Neuronal stem cell (in vitro differentiated cells): ENCODE measurements around the gene ALDH6A1.

Source experiments
- DNase-seq: peaks from one replicate; pipeline ENCODE4 v3.0.0-alpha.2; 2013; ENCODE audit warnings: low spot score
- H2AFZ ChIP-seq: one replicate; pipeline ENCODE4 v1.6.1; 2013; ENCODE audit warnings: mild to moderate bottlenecking, low read length, inconsistent platforms
- H2AK5ac ChIP-seq: 2 replicates; pipeline ENCODE4 v1.6.1; 2013; ENCODE audit warnings: low read depth, mild to moderate bottlenecking, inconsistent platforms, low read length, moderate library complexity, mixed read lengths
- H2BK120ac ChIP-seq: 2 replicates; pipeline ENCODE4 v1.6.1; 2013; ENCODE audit warnings: low read depth, mild to moderate bottlenecking, inconsistent platforms, low read length, moderate library complexity, mixed read lengths
- H2BK12ac ChIP-seq: one replicate; pipeline ENCODE4 v1.6.1; 2013; ENCODE audit warnings: low read length, inconsistent platforms
- H2BK15ac ChIP-seq: 2 replicates; pipeline ENCODE4 v1.6.1; 2013; ENCODE audit warnings: mild to moderate bottlenecking, low read length, inconsistent platforms, mixed read lengths
- H2BK5ac ChIP-seq: one replicate; pipeline ENCODE4 v1.6.1; 2013; ENCODE audit warnings: inconsistent platforms, mild to moderate bottlenecking, low read length, moderate library complexity
- H3K14ac ChIP-seq: one replicate; pipeline ENCODE4 v1.6.1; 2013; ENCODE audit warnings: low read length, inconsistent platforms
- H3K18ac ChIP-seq: 2 replicates; pipeline ENCODE4 v1.6.1; 2013; ENCODE audit warnings: low read length, inconsistent platforms
- H3K23ac ChIP-seq: 2 replicates; pipeline ENCODE4 v1.6.1; 2013; ENCODE audit warnings: low read depth, mild to moderate bottlenecking, mixed read lengths, low read length, inconsistent platforms; ENCODE audit not compliant: poor library complexity
- H3K27ac ChIP-seq: replicated peaks from 3 replicates; pipeline ENCODE4 v1.5.1; 2013; ENCODE audit warnings: low read length, inconsistent platforms
- H3K27me3 ChIP-seq, 3 experiments: 2 replicates each; pipeline ENCODE4 v1.6.1; 2013; ENCODE audit warnings: low read length in 3 of 3, mild to moderate bottlenecking in 2 of 3, inconsistent platforms in 1 of 3, low read depth in 1 of 3, mixed read lengths in 1 of 3, moderate library complexity in 1 of 3; ENCODE audit not compliant: control insufficient read depth in 3 of 3, insufficient read depth in 3 of 3
- H3K36me3 ChIP-seq, 2 donors: replicated peaks in 1 of 2; 2 replicates each; pipeline ENCODE4 v1.6.1; 2013; ENCODE audit warnings: low read length in 2 of 2; ENCODE audit not compliant: control insufficient read depth in 2 of 2, insufficient read depth in 2 of 2
- H3K4ac ChIP-seq: 2 replicates; pipeline ENCODE4 v1.6.1; 2013; ENCODE audit warnings: inconsistent platforms, mild to moderate bottlenecking, low read length, moderate library complexity
- H3K4me1 ChIP-seq, 2 donors: 1 replicate in 1 of 2; 2 replicates in 1 of 2; pipeline ENCODE4 v1.6.1; 2013; ENCODE audit warnings: low read length in 2 of 2, low read depth in 1 of 2; ENCODE audit not compliant: control insufficient read depth in 2 of 2, insufficient read depth in 1 of 2
- H3K4me2 ChIP-seq: one replicate; pipeline ENCODE4 v1.6.1; 2013; ENCODE audit warnings: mild to moderate bottlenecking, low read length, inconsistent platforms; ENCODE audit not compliant: insufficient read depth, poor library complexity, severe bottlenecking
- H3K4me3 ChIP-seq, 2 donors: 2 replicates each; pipeline ENCODE4 v1.5.1; 2013; ENCODE audit warnings: low read length in 2 of 2, mild to moderate bottlenecking in 2 of 2, inconsistent platforms in 1 of 2, moderate library complexity in 1 of 2
- H3K79me1 ChIP-seq: one replicate; pipeline ENCODE4 v1.6.1; 2013; ENCODE audit warnings: low read depth, mild to moderate bottlenecking, inconsistent platforms, low read length, moderate library complexity
- H3K9ac ChIP-seq: one replicate; pipeline ENCODE4 v1.6.1; 2013; ENCODE audit warnings: mild to moderate bottlenecking, low read depth, low read length, inconsistent platforms; ENCODE audit not compliant: poor library complexity
- H3K9me3 ChIP-seq, 2 donors: replicated peaks in 1 of 2; 2 replicates each; pipeline versions ENCODE3 to v1.6.1; 2013; ENCODE audit warnings: low read length in 2 of 2, mild to moderate bottlenecking in 2 of 2, inconsistent platforms in 1 of 2, low read depth in 1 of 2, mixed read lengths in 1 of 2, moderate library complexity in 1 of 2; ENCODE audit not compliant: control insufficient read depth in 2 of 2, insufficient read depth in 1 of 2
- H4K8ac ChIP-seq: one replicate; pipeline ENCODE4 v1.6.1; 2013; ENCODE audit warnings: low read depth, mild to moderate bottlenecking, inconsistent platforms, low read length, moderate library complexity
- H4K91ac ChIP-seq: one replicate; pipeline ENCODE4 v1.6.1; 2013; ENCODE audit warnings: low read length, low read depth, mild to moderate bottlenecking, inconsistent platforms; ENCODE audit not compliant: poor library complexity
- WGBS, 2 donors: extraction: QIAGEN DNeasy Blood & Tissue Kit; methylation state at CpG; one replicate each; pipeline ENCODE4 v1.1.7; 2013; ENCODE audit warnings: missing lambda C conversion rate in 2 of 2, mixed read lengths in 1 of 2; ENCODE audit not compliant: insufficient read length in 2 of 2, insufficient replicate concordance in 1 of 2; ENCODE audit errors: extremely low coverage in 2 of 2; 5-methylcytosine and 5-hydroxymethylcytosine counted together

ALDH6A1 gene

DNA sequence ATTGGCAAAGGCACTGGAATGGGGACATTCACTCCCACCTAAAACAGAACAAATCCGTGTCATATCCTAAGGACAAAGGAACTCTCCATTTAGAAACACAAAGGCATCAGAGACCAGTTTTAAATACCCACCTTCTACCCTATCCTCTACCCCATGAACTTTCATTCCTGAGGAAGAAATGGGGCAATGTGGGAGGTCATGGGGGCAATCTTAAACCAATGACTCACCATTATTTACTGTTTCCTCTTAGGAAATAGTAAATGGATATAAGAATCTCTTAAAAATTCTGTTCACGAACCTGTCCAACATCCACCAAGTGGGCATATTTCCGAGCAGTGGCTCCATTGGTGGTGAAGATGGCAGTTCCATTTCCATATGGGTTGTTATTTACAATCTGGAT is 19.4 kb downstream of the ALDH6A1 start:
- Histone ChIP-seq H3K14ac (no peak overlapping the region), H2AK5ac (no peak overlapping the region), H3K27me3 (no peaks in the 10 kb centered on the region), H3K4me1 (no peaks in the 10 kb centered on the region), H2BK12ac (no peak overlapping the region), H3K23ac (no peak overlapping the region), H4K8ac (no peak overlapping the region), H3K79me1 (no peaks in the 10 kb centered on the region), H2AFZ (no peak overlapping the region), H3K36me3 (peaks cover 19 to 80% of the 10 kb centered on the region in 2 donors), H3K18ac (no peak overlapping the region), H3K4ac (no peak overlapping the region), H4K91ac (no peak overlapping the region), H3K9me3 (no peaks in the 10 kb centered on the region), H2BK5ac (no peak overlapping the region), H2BK15ac (no peak overlapping the region), H2BK120ac (no peak overlapping the region), H3K27ac (no peak overlapping the region), H3K4me3 (no peak overlapping the region), H3K9ac (no peak overlapping the region), H3K4me2 (no peak overlapping the region)
- no peak for DNase-seq
- WGBS, 2 donors = no CpG with 5 or more reads among the region's 3 CpGs

DNA sequence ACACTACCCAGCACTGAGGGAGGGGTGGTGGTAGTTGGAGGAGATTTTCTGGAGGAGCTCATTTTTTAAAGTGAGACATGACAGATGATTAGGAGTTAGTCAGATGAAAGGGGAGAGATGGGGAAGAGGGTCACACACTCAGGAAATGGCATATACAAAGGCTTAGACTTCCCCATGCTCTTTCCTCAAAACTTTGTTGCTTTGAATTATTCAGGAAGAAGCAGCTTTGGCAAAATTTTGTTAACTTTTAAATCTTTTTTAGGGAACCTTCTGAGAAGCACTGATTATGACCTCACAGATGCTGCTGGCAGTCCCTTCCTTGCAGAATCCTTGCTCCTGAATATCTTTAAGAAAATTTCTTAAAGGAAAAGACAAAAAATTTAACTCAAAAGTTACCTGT is 19.8 kb downstream of the ALDH6A1 start:
- Histone ChIP-seq H2AK5ac (no peak overlapping the region), H3K4me3 (no peak overlapping the region), H4K8ac (no peak overlapping the region), H2BK12ac (no peak overlapping the region), H3K27ac (no peak overlapping the region), H2BK5ac (no peak overlapping the region), H3K36me3 (peaks cover 19 to 81% of the 10 kb centered on the region in 2 donors), H2AFZ (no peak overlapping the region), H4K91ac (no peak overlapping the region), H3K18ac (no peak overlapping the region), H3K27me3 (no peaks in the 10 kb centered on the region), H3K9me3 (no peaks in the 10 kb centered on the region), H3K9ac (no peak overlapping the region), H3K4me1 (no peaks in the 10 kb centered on the region), H3K79me1 (no peaks in the 10 kb centered on the region), H3K14ac (no peak overlapping the region), H2BK15ac (no peak overlapping the region), H2BK120ac (no peak overlapping the region), H3K4me2 (no peak overlapping the region), H3K23ac (no peak overlapping the region), H3K4ac (no peak overlapping the region)
- DNase-seq = no peak

DNA sequence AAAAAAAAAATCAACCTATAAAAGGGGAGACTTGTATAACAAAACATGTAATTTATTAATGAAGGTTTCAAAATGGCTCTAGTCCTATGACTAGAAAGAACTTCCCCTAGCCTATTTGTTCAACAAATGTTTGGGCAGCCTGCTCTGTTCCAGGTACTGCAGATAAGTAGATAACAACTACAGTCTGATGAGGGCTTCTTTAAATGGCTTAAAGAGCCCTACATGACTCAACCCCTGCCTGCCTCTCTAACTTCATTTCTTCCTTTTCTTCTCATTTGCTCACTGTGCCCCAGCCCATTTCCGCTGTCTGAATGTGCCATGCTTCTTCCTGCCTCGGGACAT is 21.5 kb downstream of the ALDH6A1 start:
- no peak overlapping the region for H3K4me2 ChIP-seq
- no peak overlapping the region for H4K8ac ChIP-seq
- no peaks in the 10 kb centered on the region for H3K9me3 ChIP-seq
- no peaks in the 10 kb centered on the region for H3K27me3 ChIP-seq
- H3K79me1 ChIP-seq = no peaks in the 10 kb centered on the region
- H3K36me3 ChIP-seq = peaks cover 19 to 86% of the 10 kb centered on the region in 2 donors
- H3K14ac ChIP-seq = no peak overlapping the region
- H3K18ac ChIP-seq = no peak overlapping the region
- H2BK5ac ChIP-seq = no peak overlapping the region
- no peak overlapping the region for H2AFZ ChIP-seq
- no peak overlapping the region for H4K91ac ChIP-seq
- no peak overlapping the region for H3K4ac ChIP-seq
- H2AK5ac ChIP-seq = no peak overlapping the region
- no peaks in the 10 kb centered on the region for H3K4me1 ChIP-seq
- no peak overlapping the region for H2BK15ac ChIP-seq
- no peak for DNase-seq
- H3K4me3 ChIP-seq = no peak overlapping the region
- WGBS, 2 donors = no CpG with 5 or more reads among the region's 2 CpGs
- H3K23ac ChIP-seq = no peak overlapping the region
- no peak overlapping the region for H3K9ac ChIP-seq
- H2BK120ac ChIP-seq = no peak overlapping the region
- H2BK12ac ChIP-seq = no peak overlapping the region
- H3K27ac ChIP-seq = no peak overlapping the region

GRCh38 chr14:74049876-74050495 is 34.3 kb downstream of the ALDH6A1 start:
- H3K9me3 ChIP-seq = no peaks in the 10 kb centered on the region
- no CpG with 5 or more reads among the region's 3 CpGs for WGBS, 2 donors

More at GRCh38 chr14:74049876-74050495, 34.3 kb downstream of the ALDH6A1 start:
- Histone ChIP-seq H3K4me3 (no peak overlapping the region), H3K79me1 (no peaks in the 10 kb centered on the region), H2BK15ac (no peak overlapping the region), H3K4ac (no peak overlapping the region), H4K8ac (no peak overlapping the region), H3K4me2 (no peak overlapping the region), H4K91ac (no peak overlapping the region), H3K18ac (no peak overlapping the region), H2AK5ac (no peak overlapping the region), H3K4me1 (no peaks in the 10 kb centered on the region), H3K27ac (no peak overlapping the region), H2BK5ac (no peak overlapping the region), H3K14ac (no peak overlapping the region), H2AFZ (no peak overlapping the region), H3K9ac (no peak overlapping the region), H2BK12ac (no peak overlapping the region), H3K23ac (no peak overlapping the region), H2BK120ac (no peak overlapping the region), H3K27me3 (no peaks in the 10 kb centered on the region), H3K36me3 (no peaks in the 10 kb centered on the region)
- no peak for DNase-seq
